Measurements from ENCODE around the gene LAT.
"Not testable (repeated sequence)": the region's sequence is repeated elsewhere in the genome, so short reads cannot be mapped to it uniquely, and the experiment has no call there.

DNA sequence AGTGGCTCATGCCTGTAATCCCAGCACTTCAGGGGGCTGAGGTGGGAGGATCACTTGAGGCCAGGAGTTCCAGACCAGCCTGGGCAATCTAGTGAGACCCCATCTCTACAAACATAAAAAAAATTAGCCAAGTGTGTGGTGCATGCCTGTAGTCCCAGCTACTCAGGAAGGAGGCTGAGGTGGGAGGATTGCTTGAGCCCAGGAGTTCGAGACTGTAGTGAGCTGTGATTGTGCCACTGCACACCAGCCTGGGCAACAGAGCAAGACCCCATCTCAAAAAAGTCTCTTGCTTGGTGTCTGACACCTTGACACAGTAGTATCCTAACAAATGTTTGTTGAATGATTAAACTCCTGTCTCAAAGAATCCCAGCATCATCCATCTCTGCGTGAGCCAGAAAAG is 15.2 kb upstream of the LAT start:
- TF ChIP-seq, protein P1, sequence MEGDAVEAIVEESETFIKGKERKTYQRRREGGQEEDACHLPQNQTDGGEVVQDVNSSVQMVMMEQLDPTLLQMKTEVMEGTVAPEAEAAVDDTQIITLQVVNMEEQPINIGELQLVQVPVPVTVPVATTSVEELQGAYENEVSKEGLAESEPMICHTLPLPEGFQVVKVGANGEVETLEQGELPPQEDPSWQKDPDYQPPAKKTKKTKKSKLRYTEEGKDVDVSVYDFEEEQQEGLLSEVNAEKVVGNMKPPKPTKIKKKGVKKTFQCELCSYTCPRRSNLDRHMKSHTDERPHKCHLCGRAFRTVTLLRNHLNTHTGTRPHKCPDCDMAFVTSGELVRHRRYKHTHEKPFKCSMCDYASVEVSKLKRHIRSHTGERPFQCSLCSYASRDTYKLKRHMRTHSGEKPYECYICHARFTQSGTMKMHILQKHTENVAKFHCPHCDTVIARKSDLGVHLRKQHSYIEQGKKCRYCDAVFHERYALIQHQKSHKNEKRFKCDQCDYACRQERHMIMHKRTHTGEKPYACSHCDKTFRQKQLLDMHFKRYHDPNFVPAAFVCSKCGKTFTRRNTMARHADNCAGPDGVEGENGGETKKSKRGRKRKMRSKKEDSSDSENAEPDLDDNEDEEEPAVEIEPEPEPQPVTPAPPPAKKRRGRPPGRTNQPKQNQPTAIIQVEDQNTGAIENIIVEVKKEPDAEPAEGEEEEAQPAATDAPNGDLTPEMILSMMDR (IDR thresholded peaks at IDR 0.05), result not testable (repeated sequence)
- not testable (repeated sequence) for TF ChIP-seq EP300, POLR2AphosphoS5 (IDR thresholded peaks at IDR 0.05)

Measured in stomach (tissue), 4 donors.